ENCODE data around the gene PAIP2B. TPM values are rescaled to one million over a fixed set of nuclear protein-coding genes. Genes with fewer than 3 reads are reported as not detected.

The PAIP2B gene
- total and polyA plus RNA-seq, 5 donors from 2014 or later, result 2.1 to 2.9 (median 2.5) TPM

DNA sequence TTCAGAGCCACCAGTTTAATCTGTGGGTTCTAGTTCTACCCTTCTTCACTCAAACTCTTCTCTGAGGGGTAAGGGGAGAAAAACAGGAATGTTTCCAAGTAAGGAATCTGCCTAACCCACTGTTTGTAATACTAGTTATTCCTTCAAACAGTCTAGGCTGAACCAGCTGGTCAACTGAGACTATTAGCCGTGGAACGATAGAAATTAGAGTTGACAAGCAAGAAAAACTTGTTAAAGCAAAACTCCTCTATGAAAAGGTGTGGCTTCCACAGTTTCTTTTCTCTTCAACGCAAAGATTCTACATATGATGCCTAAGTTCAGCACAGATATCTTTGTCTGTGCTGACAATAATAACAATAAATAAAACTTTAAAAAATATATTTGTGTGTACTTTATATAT is 11.5 kb downstream of the PAIP2B start:
- H3K4me1 ChIP-seq (ENCODE audit: control insufficient read depth, insufficient read depth, low read length, poor library complexity, severe bottlenecking), result no peaks in the 10 kb centered on the region
- H3K4me3 Mint-ChIP-seq, result no peak overlapping the region
- no peak for DNase-seq
- peaks cover 13% of the 10 kb centered on the region for H3K27me3 Mint-ChIP-seq
- no peak for ATAC-seq (ENCODE audit: low read depth in 2 of 2)
- no peak overlapping the region for H3K4me3 ChIP-seq (ENCODE audit: low read depth, low read length)
- peaks cover 0 to 6% (median 3%) of the 10 kb centered on the region in 4 donors for H3K4me1 Mint-ChIP-seq
- H3K36me3 ChIP-seq (ENCODE audit: control insufficient read depth, insufficient read depth, low read length), result no peaks in the 10 kb centered on the region
- peaks cover 7% of the 10 kb centered on the region for H3K36me3 Mint-ChIP-seq
- H3K27ac Mint-ChIP-seq, result no peak overlapping the region
- H3K27me3 ChIP-seq (ENCODE audit: control insufficient read depth, insufficient read depth, low read length), result no peaks in the 10 kb centered on the region
- no peak overlapping the region for H3K27ac ChIP-seq (ENCODE audit: insufficient read depth, low read length, poor library complexity, severe bottlenecking)
- H3K9me3 ChIP-seq (ENCODE audit: control insufficient read depth in 2 of 2, low read length in 2 of 2), result no peaks in the 10 kb centered on the region
- H3K9me3 Mint-ChIP-seq, result no peaks in the 10 kb centered on the region

DNA sequence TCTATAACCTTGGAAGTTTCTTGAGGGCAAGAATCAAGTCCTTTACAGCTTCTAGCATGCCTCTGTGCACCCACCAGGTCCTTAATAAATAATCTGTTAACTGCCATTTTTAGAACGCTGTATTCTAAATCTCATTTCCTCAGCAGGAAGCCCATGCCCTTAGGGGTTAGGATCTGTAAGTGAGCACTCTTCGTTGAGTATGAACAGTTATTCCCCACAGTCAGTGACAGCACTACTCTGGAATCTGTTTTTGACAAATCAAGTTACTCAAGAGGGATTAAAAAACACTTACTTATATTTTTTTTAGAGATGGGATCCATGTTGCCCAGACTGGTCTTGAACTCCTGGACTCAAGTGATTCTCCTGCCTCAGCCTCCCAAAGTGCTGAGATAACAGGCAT is 14.6 kb downstream of the PAIP2B start:
- no peaks in the 10 kb centered on the region for H3K9me3 ChIP-seq (ENCODE audit: control insufficient read depth in 2 of 2, low read length in 2 of 2)
- DNase-seq (no peak), ATAC-seq (ENCODE audit: low read depth in 2 of 2) (no peak)
- Mint-ChIP-seq H3K4me1 (peaks cover 0 to 5% (median 0%) of the 10 kb centered on the region in 4 donors), H3K27ac (no peak overlapping the region), H3K4me3 (no peak overlapping the region), H3K36me3 (peaks cover 21% of the 10 kb centered on the region), H3K9me3 (peaks cover 0 to 3% (median 0%) of the 10 kb centered on the region in 7 donors), H3K27me3 (peaks cover 14% of the 10 kb centered on the region)
- H3K4me3 ChIP-seq (ENCODE audit: low read depth, low read length), result no peak overlapping the region
- no peak overlapping the region for H3K27ac ChIP-seq (ENCODE audit: insufficient read depth, low read length, poor library complexity, severe bottlenecking)
- no peaks in the 10 kb centered on the region for H3K36me3 ChIP-seq (ENCODE audit: control insufficient read depth, insufficient read depth, low read length)
- H3K27me3 ChIP-seq (ENCODE audit: control insufficient read depth, insufficient read depth, low read length), result no peaks in the 10 kb centered on the region
- no peaks in the 10 kb centered on the region for H3K4me1 ChIP-seq (ENCODE audit: control insufficient read depth, insufficient read depth, low read length, poor library complexity, severe bottlenecking)

DNA sequence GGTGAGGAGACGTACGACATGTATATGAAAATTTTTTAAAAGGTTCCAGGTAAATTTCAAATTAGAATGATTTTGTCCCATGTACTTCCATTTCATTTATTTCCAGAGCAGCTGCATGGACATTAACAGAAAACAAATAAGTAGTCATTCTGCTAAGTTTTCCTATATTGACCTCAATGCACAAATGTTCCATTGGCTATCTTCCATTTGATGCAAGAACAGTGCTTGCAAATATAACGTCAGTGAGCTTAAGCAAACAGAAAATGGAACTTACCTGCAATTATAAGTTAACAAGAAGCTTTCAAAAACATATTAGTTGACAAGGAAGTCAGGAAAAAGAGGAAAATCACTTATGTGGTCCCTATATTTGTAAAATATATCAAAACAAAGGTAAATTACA is 16.6 kb downstream of the PAIP2B start:
- no peak overlapping the region for H3K27ac Mint-ChIP-seq
- DNase-seq (no peak), ATAC-seq (ENCODE audit: low read depth in 2 of 2) (no peak)
- Histone ChIP-seq H3K4me1 (ENCODE audit: control insufficient read depth, insufficient read depth, low read length, poor library complexity, severe bottlenecking) (no peaks in the 10 kb centered on the region), H3K36me3 (ENCODE audit: control insufficient read depth, insufficient read depth, low read length) (no peaks in the 10 kb centered on the region), H3K9me3 (ENCODE audit: control insufficient read depth in 2 of 2, low read length in 2 of 2) (no peaks in the 10 kb centered on the region), H3K27me3 (ENCODE audit: control insufficient read depth, insufficient read depth, low read length) (no peaks in the 10 kb centered on the region), H3K27ac (ENCODE audit: insufficient read depth, low read length, poor library complexity, severe bottlenecking) (no peak overlapping the region), H3K4me3 (ENCODE audit: low read depth, low read length) (no peak overlapping the region)
- peaks cover 7% of the 10 kb centered on the region for H3K27me3 Mint-ChIP-seq
- peaks cover 0 to 3% (median 0%) of the 10 kb centered on the region in 7 donors for H3K9me3 Mint-ChIP-seq
- no peak overlapping the region for H3K4me3 Mint-ChIP-seq
- peaks cover 24% of the 10 kb centered on the region for H3K36me3 Mint-ChIP-seq
- H3K4me1 Mint-ChIP-seq, result peaks cover 0 to 5% (median 0%) of the 10 kb centered on the region in 4 donors

DNA sequence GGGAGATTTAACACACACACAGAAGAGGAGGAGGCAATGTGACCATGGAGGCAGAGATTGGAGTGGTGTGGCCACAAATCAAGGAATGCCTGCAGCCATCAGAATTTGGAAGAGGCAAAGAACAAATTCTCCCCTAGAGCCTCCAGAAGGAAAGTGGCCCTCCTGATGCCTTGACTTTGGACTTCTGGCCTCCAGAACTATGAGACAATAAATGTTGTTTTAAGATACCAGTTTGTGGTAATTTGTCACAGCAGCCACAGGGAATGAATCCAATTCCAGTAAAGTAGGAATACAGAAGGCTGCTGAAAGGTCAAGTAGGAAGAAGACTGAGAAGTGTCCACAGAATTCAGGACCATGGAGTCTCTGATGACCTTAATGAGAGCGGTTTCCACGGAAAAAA is 18.1 kb downstream of the PAIP2B start:
- Mint-ChIP-seq H3K27ac (no peak overlapping the region), H3K27me3 (peaks cover 5% of the 10 kb centered on the region)

DNA sequence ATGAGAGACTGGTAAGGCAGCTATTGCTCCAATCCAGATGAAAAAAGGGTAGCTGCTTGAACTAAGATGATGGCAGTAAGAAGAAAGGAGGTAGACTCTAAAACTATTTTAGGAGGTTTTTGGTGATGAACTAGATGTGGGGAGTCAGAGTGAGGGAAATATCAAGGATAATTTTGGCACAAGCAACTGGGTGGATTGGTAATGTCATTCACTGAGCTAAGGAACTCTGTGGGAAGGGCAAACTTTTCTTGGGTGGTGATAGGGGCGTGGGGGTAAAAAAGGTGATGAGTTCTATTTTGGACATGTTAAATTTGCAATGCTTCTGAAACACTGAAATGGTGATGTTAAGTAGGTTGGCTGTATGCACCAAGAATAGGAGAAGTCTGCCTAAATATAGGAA is 19.3 kb downstream of the PAIP2B start:
- Mint-ChIP-seq H3K9me3 (peaks cover 0 to 3% (median 0%) of the 10 kb centered on the region in 7 donors), H3K4me3 (no peak overlapping the region), H3K27ac (peak overlapping the region in 1 of 3 donors; percentile 60), H3K36me3 (peaks cover 22% of the 10 kb centered on the region), H3K4me1 (peaks cover 0 to 2% (median 0%) of the 10 kb centered on the region in 4 donors), H3K27me3 (peaks cover 5% of the 10 kb centered on the region)
- Histone ChIP-seq H3K4me1 (ENCODE audit: control insufficient read depth, insufficient read depth, low read length, poor library complexity, severe bottlenecking) (no peaks in the 10 kb centered on the region), H3K36me3 (ENCODE audit: control insufficient read depth, insufficient read depth, low read length) (no peaks in the 10 kb centered on the region), H3K9me3 (ENCODE audit: control insufficient read depth in 2 of 2, low read length in 2 of 2) (no peaks in the 10 kb centered on the region), H3K27me3 (ENCODE audit: control insufficient read depth, insufficient read depth, low read length) (no peaks in the 10 kb centered on the region), H3K4me3 (ENCODE audit: low read depth, low read length) (no peak overlapping the region), H3K27ac (ENCODE audit: insufficient read depth, low read length, poor library complexity, severe bottlenecking) (no peak overlapping the region)
- DNase-seq, result no peak
- no peak for ATAC-seq (ENCODE audit: low read depth in 2 of 2)

More for the DNA sequence above, 18.1 kb downstream of the PAIP2B start:
- no peak overlapping the region for H3K4me3 Mint-ChIP-seq
- peaks cover 22% of the 10 kb centered on the region for H3K36me3 Mint-ChIP-seq
- H3K9me3 ChIP-seq (ENCODE audit: control insufficient read depth in 2 of 2, low read length in 2 of 2), result no peaks in the 10 kb centered on the region
- H3K27me3 ChIP-seq (ENCODE audit: control insufficient read depth, insufficient read depth, low read length), result no peaks in the 10 kb centered on the region
- ATAC-seq (ENCODE audit: low read depth in 2 of 2) (no peak), DNase-seq (no peak)
- H3K9me3 Mint-ChIP-seq, result peaks cover 0 to 3% (median 0%) of the 10 kb centered on the region in 7 donors
- no peak overlapping the region for H3K27ac ChIP-seq (ENCODE audit: insufficient read depth, low read length, poor library complexity, severe bottlenecking)
- H3K4me3 ChIP-seq (ENCODE audit: low read depth, low read length), result no peak overlapping the region
- H3K4me1 ChIP-seq (ENCODE audit: control insufficient read depth, insufficient read depth, low read length, poor library complexity, severe bottlenecking), result no peaks in the 10 kb centered on the region
- H3K4me1 Mint-ChIP-seq, result peaks cover 0 to 5% (median 0%) of the 10 kb centered on the region in 4 donors
- no peaks in the 10 kb centered on the region for H3K36me3 ChIP-seq (ENCODE audit: control insufficient read depth, insufficient read depth, low read length)

DNA sequence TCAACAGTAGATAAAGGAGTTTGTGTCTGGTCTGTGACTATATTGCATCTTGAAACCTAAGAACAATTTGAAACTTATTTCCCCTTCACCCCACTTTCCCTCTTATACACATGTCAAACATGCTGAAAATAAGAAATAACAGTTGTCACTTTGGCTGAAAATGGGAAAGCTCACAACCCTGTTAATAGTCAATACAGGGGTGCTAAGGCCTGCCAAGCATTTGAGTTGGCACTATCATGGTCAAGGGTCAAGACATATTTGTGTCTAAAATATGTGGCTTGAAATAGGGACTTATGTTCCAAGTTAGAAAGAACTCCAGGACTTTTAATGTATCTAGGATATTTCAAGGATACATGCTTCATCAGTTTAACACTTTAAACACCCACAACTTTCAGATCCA is 20.6 kb downstream of the PAIP2B start:
- H3K4me1 ChIP-seq (ENCODE audit: control insufficient read depth, insufficient read depth, low read length, poor library complexity, severe bottlenecking), result no peaks in the 10 kb centered on the region
- Mint-ChIP-seq H3K27ac (no peak overlapping the region), H3K4me1 (peaks cover 0 to 2% (median 0%) of the 10 kb centered on the region in 4 donors), H3K9me3 (peaks cover 0 to 3% (median 0%) of the 10 kb centered on the region in 7 donors), H3K36me3 (peaks cover 33% of the 10 kb centered on the region), H3K4me3 (no peak overlapping the region), H3K27me3 (peaks cover 5% of the 10 kb centered on the region)
- H3K9me3 ChIP-seq (ENCODE audit: control insufficient read depth in 2 of 2, low read length in 2 of 2), result no peaks in the 10 kb centered on the region
- no peak overlapping the region for H3K4me3 ChIP-seq (ENCODE audit: low read depth, low read length)
- no peak for DNase-seq
- H3K27ac ChIP-seq (ENCODE audit: insufficient read depth, low read length, poor library complexity, severe bottlenecking), result no peak overlapping the region
- peaks cover 9% of the 10 kb centered on the region for H3K36me3 ChIP-seq (ENCODE audit: control insufficient read depth, insufficient read depth, low read length)
- no peak for ATAC-seq (ENCODE audit: low read depth in 2 of 2)
- no peaks in the 10 kb centered on the region for H3K27me3 ChIP-seq (ENCODE audit: control insufficient read depth, insufficient read depth, low read length)

DNA sequence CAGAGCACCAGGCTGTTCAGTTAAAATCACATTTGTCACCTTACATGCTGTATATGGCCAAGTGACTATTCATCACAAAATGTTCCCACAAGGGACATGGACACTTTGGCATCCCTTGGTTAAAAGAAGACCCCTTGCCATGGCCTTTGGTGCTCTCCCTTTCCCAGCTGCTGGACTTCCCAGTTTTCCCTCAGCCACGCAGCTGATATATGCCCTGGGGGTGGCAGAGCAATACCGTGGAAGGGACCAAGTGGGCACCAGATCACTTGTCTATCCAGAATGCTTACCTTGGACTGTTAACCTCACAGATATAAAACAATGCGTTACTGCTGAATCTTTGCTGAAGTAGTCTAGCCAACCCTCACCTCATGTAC is 35.3 kb downstream of the PAIP2B start:
- no peaks in the 10 kb centered on the region for H3K9me3 ChIP-seq (ENCODE audit: control insufficient read depth in 2 of 2, low read length in 2 of 2)
- no peak for ATAC-seq (ENCODE audit: low read depth in 2 of 2)
- H3K27ac ChIP-seq (ENCODE audit: insufficient read depth, low read length, poor library complexity, severe bottlenecking), result no peak overlapping the region
- H3K36me3 ChIP-seq (ENCODE audit: control insufficient read depth, insufficient read depth, low read length), result no peaks in the 10 kb centered on the region
- H3K27ac Mint-ChIP-seq, result no peak overlapping the region
- H3K27me3 Mint-ChIP-seq, result no peaks in the 10 kb centered on the region
- no peaks in the 10 kb centered on the region for H3K4me1 ChIP-seq (ENCODE audit: control insufficient read depth, insufficient read depth, low read length, poor library complexity, severe bottlenecking)
- peaks cover 23% of the 10 kb centered on the region for H3K36me3 Mint-ChIP-seq
- no peak for DNase-seq
- H3K9me3 Mint-ChIP-seq, result peaks cover 0 to 10% (median 3%) of the 10 kb centered on the region in 7 donors
- no peak overlapping the region for H3K4me3 Mint-ChIP-seq
- no peaks in the 10 kb centered on the region for H3K27me3 ChIP-seq (ENCODE audit: control insufficient read depth, insufficient read depth, low read length)
- H3K4me1 Mint-ChIP-seq, result no peaks in the 10 kb centered on the region
- no peak overlapping the region for H3K4me3 ChIP-seq (ENCODE audit: low read depth, low read length)

All from CD4-positive, CD25-positive, alpha-beta regulatory T cell (primary cell).